Colon (tissue), 2 donors: ENCODE measurements around the gene KCNQ1OT1.

Source experiments
- FAIRE-seq: peaks from 2 replicates; lab custom pipeline; 2012; peaks lifted over from hg19 to GRCh38; lab: Jason Lieb, UNC
- donor health status: control.
- donor health status: control.

Gene KCNQ1OT1

GRCh38 chr11:2701898-2702434, 2.2 kb upstream of the KCNQ1OT1 start:
- no peak for FAIRE-seq

GRCh38 chr11:2701230-2701629, 1.4 kb upstream of the KCNQ1OT1 start:
- FAIRE-seq = no peak

- no peak for FAIRE-seq
These were observed 819 bp upstream of the KCNQ1OT1 start for GRCh38 chr11:2700415-2701211.

- no peak for FAIRE-seq
These were observed 636 bp downstream of the KCNQ1OT1 start for GRCh38 chr11:2699185-2699530.

GRCh38 chr11:2698386-2699184, 1.2 kb downstream of the KCNQ1OT1 start:
- no peak for FAIRE-seq

- FAIRE-seq = no peak
These were observed 1.9 kb downstream of the KCNQ1OT1 start for GRCh38 chr11:2697866-2698265.

- no peak for FAIRE-seq
These were observed 3.3 kb downstream of the KCNQ1OT1 start for GRCh38 chr11:2696455-2696854.

- no peak for FAIRE-seq
These were observed 4.5 kb downstream of the KCNQ1OT1 start for GRCh38 chr11:2694995-2695939.

- FAIRE-seq = no peak
These were observed 5.3 kb downstream of the KCNQ1OT1 start for GRCh38 chr11:2694495-2694894.

GRCh38 chr11:2693271-2694261, 6.2 kb downstream of the KCNQ1OT1 start:
- FAIRE-seq = no peak

GRCh38 chr11:2691991-2692875, 7.6 kb downstream of the KCNQ1OT1 start:
- no peak for FAIRE-seq

- no peak for FAIRE-seq
These were observed 8.4 kb downstream of the KCNQ1OT1 start for GRCh38 chr11:2691355-2691761.

GRCh38 chr11:2690596-2691354, 9.0 kb downstream of the KCNQ1OT1 start:
- no peak for FAIRE-seq

- no peak for FAIRE-seq
These were observed 9.9 kb downstream of the KCNQ1OT1 start for GRCh38 chr11:2689651-2690575.

GRCh38 chr11:2688381-2689231, 11.2 kb downstream of the KCNQ1OT1 start:
- no peak for FAIRE-seq

GRCh38 chr11:2687782-2688191, 12.0 kb downstream of the KCNQ1OT1 start:
- no peak for FAIRE-seq

GRCh38 chr11:2687223-2687530, 12.6 kb downstream of the KCNQ1OT1 start:
- no peak for FAIRE-seq
